ENCODE results near the gene PALLD. TPM values are rescaled to one million over a fixed set of nuclear protein-coding genes. Genes with fewer than 3 reads are reported as not detected.

PALLD gene
- total and polyA plus RNA-seq, 2 donors (not counting 3 experiments of a cell fraction or from before 2014, with no cell fraction given): 13.4 to 48.2 TPM

- CTCF ChIA-PET: no interaction called here
- no peak for TF ChIP-seq MAX (IDR thresholded peaks at IDR 0.05; ENCODE audit: insufficient read depth, insufficient read length)
- no peak for TF ChIP-seq FOS (IDR thresholded peaks at IDR 0.05; ENCODE audit: borderline replicate concordance, insufficient read depth, low read length)
- TF ChIP-seq MYC (IDR thresholded peaks at IDR 0.05; ENCODE audit: low read depth, low read length): no peak
- TF ChIP-seq POLR2AphosphoS5 (IDR thresholded peaks at IDR 0.05; ENCODE audit: insufficient read depth, low read depth, low read length): no peak
- no peak for TF ChIP-seq POLR2A (IDR thresholded peaks at IDR 0.05; ENCODE audit: low read depth, low read length)
- no peak for TF ChIP-seq CTCF (IDR thresholded peaks at IDR 0.05; ENCODE audit: extremely low read depth in 1 of 2, insufficient read depth in 1 of 2, low read depth in 1 of 2, low read length in 2 of 2)
- TF ChIP-seq GATA2 (IDR thresholded peaks at IDR 0.05; ENCODE audit: insufficient read depth, insufficient read length, low read depth, low read length): no peak
- no peak for TF ChIP-seq JUN (IDR thresholded peaks at IDR 0.05; ENCODE audit: borderline replicate concordance, insufficient read depth, insufficient read length, low read depth)
- TF ChIP-seq EZH2 (IDR thresholded peaks at IDR 0.05; ENCODE audit: borderline replicate concordance, low read depth, low read length, severe bottlenecking): no peak
- H3K79me2 ChIP-seq (ENCODE audit: control insufficient read depth, insufficient read depth, low read length): no peaks in the 10 kb centered on the region
Observed at GRCh38 chr4:168732714-168733113, 235.9 kb downstream of the PALLD start.

More at GRCh38 chr4:168732714-168733113, 235.9 kb downstream of the PALLD start:
- DNase-seq (ENCODE audit: low read depth, low spot score) (no peak), FAIRE-seq (no peak)
- BruUV-seq (replicated peaks): no TSS peak
- no peaks in the 10 kb centered on the region for H4K20me1 ChIP-seq (replicated peaks; ENCODE audit: control insufficient read depth, extremely low read depth, insufficient read depth, low read length)
- no peaks in the 10 kb centered on the region for H3K36me3 ChIP-seq (ENCODE audit: control insufficient read depth in 2 of 2, extremely low read depth in 1 of 2, insufficient read depth in 2 of 2, low read length in 2 of 2)
- no peak overlapping the region for H3K4me2 ChIP-seq (ENCODE audit: insufficient read depth, low read length)
- no peak overlapping the region for H3K9ac ChIP-seq (replicated peaks; ENCODE audit: extremely low read depth, insufficient read depth, low read length)
- H3K9me1 ChIP-seq (replicated peaks; ENCODE audit: control insufficient read depth, extremely low read depth, insufficient read depth, low read length): no peaks in the 10 kb centered on the region
- POLR2A ChIA-PET: no interaction called here
- no peaks in the 10 kb centered on the region for H3K4me1 ChIP-seq (ENCODE audit: control insufficient read depth, extremely low read depth, insufficient read depth, low read length)
- H3K27ac ChIP-seq (ENCODE audit: insufficient read depth, low read depth, low read length): no peak overlapping the region
- dilution Hi-C loops (cut with MboI; ENCODE audit: extremely low pct_ligation_motif_present, low sequenced_read_pairs): no loop called here
- intact Hi-C loops (cut with micrococcal nuclease): no loop called here
- no peak overlapping the region for H3K4me3 ChIP-seq (replicated peaks in 1 of 3; ENCODE audit: insufficient read depth in 1 of 3, low read depth in 1 of 3, low read length in 3 of 3)
- no peaks in the 10 kb centered on the region for H3K9me3 ChIP-seq (replicated peaks; ENCODE audit: control insufficient read depth, insufficient read depth, low read length)
- H3K27me3 ChIP-seq (ENCODE audit: control insufficient read depth in 2 of 2, insufficient read depth in 2 of 2, low read length in 2 of 2): no peaks in the 10 kb centered on the region
- no peak overlapping the region for H2AFZ ChIP-seq (ENCODE audit: low read depth, low read length)

Data from endothelial cell of umbilical vein (primary cell).